Thoracic aorta (tissue), 2 donors: ENCODE data around the gene CAVIN1. TPM values are rescaled to one million over a fixed set of nuclear protein-coding genes. Genes with fewer than 3 reads are reported as not detected.

Experiments used
- ATAC-seq: fragments of 150-250 bp; one replicate; pipeline ENCODE4 v1.8.0; 2017; ENCODE audit warnings: low read depth; ENCODE audit not compliant: insufficient number of reproducible peaks, low FRiP score
- DNase-seq: peaks from one replicate; pipeline ENCODE4 v3.0.0-alpha.2; 2020; ENCODE audit warnings: low spot score
- H3K27ac ChIP-seq, 2 donors: fragments of 200-600 bp; sonication (generic); 1 replicate in 1 of 2; 2 replicates in 1 of 2; pipeline ENCODE4 v1.5.1; 2016; ENCODE audit warnings: mild to moderate bottlenecking in 2 of 2, moderate library complexity in 2 of 2
- H3K27me3 ChIP-seq: fragments of 200-600 bp; sonication (generic); replicated peaks from 2 replicates; pipeline ENCODE4 v1.6.0; 2016; ENCODE audit warnings: mild to moderate bottlenecking; ENCODE audit not compliant: insufficient read depth
- H3K36me3 ChIP-seq: fragments of 200-600 bp; sonication (generic); one replicate; pipeline ENCODE4 v1.5.1; 2016
- H3K4me1 ChIP-seq, 2 donors: fragments of 200-600 bp; sonication (generic); 1 replicate in 1 of 2; 2 replicates in 1 of 2; pipeline versions ENCODE4 v1.5.1 to v1.6.0; 2016; ENCODE audit warnings: low read depth in 2 of 2, mild to moderate bottlenecking in 1 of 2; ENCODE audit not compliant: control insufficient read depth in 1 of 2
- H3K4me3 ChIP-seq: fragments of 200-600 bp; sonication (generic); 2 replicates; pipeline ENCODE4 v1.5.1; 2016; ENCODE audit warnings: mild to moderate bottlenecking
- H3K9me3 ChIP-seq: fragments of 200-600 bp; sonication (generic); 2 replicates; pipeline ENCODE4 v1.5.1; 2016
- total RNA-seq, 2 donors: library from RNA; depleted of rRNA; stranded (reverse); fragments of >200 nt; gene quantifications; one replicate each; pipeline versions ENCODE4 v1.1.0 to v1.2.3, GENCODE V29; 2016
- TF ChIP-seq, protein P1 (sequence below): fragments of 200-600 bp; sonication (generic); IDR thresholded peaks from one replicate; pipeline ENCODE4 v1.5.1; 2019; ENCODE audit warnings: antibody characterized with exemption

CAVIN1 gene
- total RNA-seq, 2 donors from 2014 or later = 579 to 938 TPM

DNA sequence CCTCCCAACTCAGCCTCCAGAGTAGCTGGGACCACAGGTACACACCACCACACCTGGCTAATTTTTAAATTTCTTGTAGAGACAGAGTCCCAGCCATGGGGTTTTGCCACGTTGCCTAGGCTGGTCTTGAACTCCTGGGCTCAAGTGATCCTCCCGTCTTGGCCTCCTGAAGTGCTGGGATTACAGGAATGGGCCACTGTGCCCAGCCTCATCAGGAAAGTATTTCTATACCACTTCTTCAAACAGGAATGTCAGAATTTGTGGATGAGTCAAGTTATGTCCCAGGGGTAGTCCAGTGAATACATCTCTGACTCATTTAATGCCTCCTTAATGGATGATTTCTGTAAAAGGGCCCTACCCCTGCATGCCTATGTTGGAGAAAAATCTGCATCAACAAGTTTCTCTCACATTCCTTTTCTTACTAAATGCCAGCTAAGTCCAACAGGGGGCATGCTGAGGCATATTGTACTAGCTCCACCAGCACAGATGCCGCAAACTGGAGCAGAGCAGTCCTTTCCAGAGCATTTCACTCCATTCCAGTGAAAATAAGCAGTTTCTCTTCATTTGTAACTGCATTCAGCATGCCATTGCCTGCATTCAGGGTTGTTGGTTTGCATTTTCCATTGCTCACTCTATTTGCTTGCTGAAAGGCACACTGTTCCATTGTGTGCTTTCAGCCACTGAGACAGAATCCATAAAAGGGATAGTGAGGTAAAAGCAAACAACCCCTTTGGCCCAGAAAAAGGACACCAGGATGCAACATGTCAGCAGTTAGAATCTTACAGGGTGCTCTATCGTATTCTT, 5.3 kb upstream of the CAVIN1 start:
- DNase-seq (peak; percentile 50), ATAC-seq (peak; percentile 50)
- H3K9me3 ChIP-seq = no peaks in the 10 kb centered on the region
- H3K27ac ChIP-seq = peak overlapping the region; percentile 31 to 55
- H3K4me1 ChIP-seq = peaks cover 5 to 22% of the 10 kb centered on the region in 2 donors
- H3K36me3 ChIP-seq = no peaks in the 10 kb centered on the region
- no peak overlapping the region for H3K4me3 ChIP-seq
- TF ChIP-seq, protein P1, sequence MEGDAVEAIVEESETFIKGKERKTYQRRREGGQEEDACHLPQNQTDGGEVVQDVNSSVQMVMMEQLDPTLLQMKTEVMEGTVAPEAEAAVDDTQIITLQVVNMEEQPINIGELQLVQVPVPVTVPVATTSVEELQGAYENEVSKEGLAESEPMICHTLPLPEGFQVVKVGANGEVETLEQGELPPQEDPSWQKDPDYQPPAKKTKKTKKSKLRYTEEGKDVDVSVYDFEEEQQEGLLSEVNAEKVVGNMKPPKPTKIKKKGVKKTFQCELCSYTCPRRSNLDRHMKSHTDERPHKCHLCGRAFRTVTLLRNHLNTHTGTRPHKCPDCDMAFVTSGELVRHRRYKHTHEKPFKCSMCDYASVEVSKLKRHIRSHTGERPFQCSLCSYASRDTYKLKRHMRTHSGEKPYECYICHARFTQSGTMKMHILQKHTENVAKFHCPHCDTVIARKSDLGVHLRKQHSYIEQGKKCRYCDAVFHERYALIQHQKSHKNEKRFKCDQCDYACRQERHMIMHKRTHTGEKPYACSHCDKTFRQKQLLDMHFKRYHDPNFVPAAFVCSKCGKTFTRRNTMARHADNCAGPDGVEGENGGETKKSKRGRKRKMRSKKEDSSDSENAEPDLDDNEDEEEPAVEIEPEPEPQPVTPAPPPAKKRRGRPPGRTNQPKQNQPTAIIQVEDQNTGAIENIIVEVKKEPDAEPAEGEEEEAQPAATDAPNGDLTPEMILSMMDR = peak; percentile 75
- H3K27me3 ChIP-seq = no peaks in the 10 kb centered on the region

DNA sequence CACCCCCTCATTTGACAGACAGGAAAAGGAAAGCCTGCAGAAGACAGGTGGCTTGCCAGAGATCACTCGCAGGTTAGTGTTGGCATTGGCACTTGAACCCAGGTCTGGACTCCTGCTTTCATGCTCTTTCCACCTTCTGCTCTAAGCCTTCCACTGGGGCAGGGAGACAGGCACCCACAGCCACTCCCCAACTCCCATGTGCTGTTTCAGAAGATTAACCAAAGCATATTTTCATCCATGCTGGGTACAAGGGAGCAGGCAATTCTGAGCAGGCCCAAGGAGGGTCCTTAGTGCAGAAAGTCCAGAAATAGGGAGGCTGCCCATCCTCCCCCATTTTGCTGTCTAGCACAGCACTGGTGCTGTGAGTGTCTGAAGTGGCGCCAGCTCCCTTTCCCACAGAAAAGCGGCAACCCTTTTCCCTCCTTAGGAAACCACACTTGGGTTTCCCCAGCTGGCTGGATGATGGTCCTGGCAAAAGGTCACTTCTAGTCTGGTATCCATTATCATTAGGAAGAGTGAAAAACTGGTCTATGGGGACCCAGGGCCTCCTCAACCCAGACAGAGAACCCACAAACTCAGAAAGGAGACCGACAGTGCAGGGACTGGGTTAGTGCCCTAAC, 2.0 kb upstream of the CAVIN1 start:
- no peaks in the 10 kb centered on the region for H3K9me3 ChIP-seq
- no peaks in the 10 kb centered on the region for H3K27me3 ChIP-seq
- ATAC-seq = no peak
- no peaks in the 10 kb centered on the region for H3K36me3 ChIP-seq
- H3K4me1 ChIP-seq = peaks cover 7 to 31% of the 10 kb centered on the region in 2 donors
- no peak for DNase-seq
- no peak overlapping the region for H3K4me3 ChIP-seq
- peak overlapping the region in 1 of 2 donors; percentile 11 for H3K27ac ChIP-seq
- TF ChIP-seq, protein P1 = no peak

DNA sequence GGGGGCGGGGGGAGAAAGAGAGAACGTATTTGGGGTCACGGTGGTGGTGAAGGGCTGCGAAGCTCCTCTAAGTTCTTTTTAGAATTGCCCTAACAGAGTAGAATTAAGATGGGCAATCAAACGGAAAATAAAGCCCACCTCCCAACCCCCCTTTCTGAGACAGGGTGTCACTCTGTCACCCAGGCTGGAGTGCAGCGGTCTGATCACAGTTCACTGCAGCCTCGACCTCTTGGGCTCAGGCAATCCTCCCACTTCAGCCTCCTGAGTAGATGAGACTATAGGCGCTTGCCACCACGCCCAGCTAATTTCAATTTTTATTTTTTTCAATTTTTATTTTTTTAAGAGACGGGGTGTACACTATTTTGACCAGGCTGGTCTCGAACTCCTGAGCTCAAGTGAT, 710 bp upstream of the CAVIN1 start:
- Histone ChIP-seq H3K36me3 (no peaks in the 10 kb centered on the region), H3K4me3 (peak overlapping the region; percentile 100), H3K27me3 (no peaks in the 10 kb centered on the region), H3K4me1 (peaks cover 16 to 43% of the 10 kb centered on the region in 2 donors), H3K27ac (peak overlapping the region; percentile 88 to 100), H3K9me3 (no peaks in the 10 kb centered on the region)
- DNase-seq = no peak
- ATAC-seq = no peak
- TF ChIP-seq, protein P1 = no peak

DNA sequence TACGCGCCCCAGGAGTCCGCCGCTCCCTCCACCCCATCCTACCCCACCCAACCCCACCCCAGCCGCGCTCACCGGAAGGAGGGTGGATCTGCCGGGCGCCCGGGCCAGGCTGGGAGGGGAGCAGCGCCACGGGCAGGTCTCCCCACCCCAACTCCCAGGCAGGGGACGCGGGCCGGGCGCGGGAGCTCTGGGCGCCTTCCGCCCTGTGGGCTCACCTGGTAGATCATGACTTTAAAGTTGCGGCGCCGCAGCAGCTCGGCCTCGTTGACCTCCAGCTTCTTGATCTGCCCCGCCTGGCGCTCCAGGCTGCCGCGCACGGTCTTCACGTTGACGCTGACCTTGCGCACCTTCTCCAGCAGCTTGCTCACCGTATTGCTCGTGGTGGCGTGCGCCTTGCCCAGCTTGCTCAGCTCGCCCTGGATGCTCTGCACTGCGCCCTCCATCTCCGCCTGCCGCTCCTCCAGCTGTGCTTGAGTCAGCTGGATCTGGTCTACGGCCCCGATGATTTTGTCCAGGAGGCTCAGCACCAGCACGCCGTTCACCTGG, 571 bp downstream of the CAVIN1 start:
- peak; percentile 13 for ATAC-seq
- Histone ChIP-seq H3K27me3 (no peaks in the 10 kb centered on the region), H3K36me3 (no peaks in the 10 kb centered on the region), H3K4me1 (peaks cover 26 to 48% of the 10 kb centered on the region in 2 donors), H3K9me3 (no peaks in the 10 kb centered on the region), H3K27ac (peak overlapping the region; percentile 99 to 100), H3K4me3 (peak overlapping the region; percentile 100)
- TF ChIP-seq, protein P1 = no peak
- DNase-seq = no peak
